Measurements from ENCODE around the gene ZNF423. TPM values are rescaled to one million over a fixed set of nuclear protein-coding genes. Genes with fewer than 3 reads are reported as not detected.

Gene ZNF423
- total RNA-seq, 1 donor from 2014 or later = 10.6 TPM

DNA sequence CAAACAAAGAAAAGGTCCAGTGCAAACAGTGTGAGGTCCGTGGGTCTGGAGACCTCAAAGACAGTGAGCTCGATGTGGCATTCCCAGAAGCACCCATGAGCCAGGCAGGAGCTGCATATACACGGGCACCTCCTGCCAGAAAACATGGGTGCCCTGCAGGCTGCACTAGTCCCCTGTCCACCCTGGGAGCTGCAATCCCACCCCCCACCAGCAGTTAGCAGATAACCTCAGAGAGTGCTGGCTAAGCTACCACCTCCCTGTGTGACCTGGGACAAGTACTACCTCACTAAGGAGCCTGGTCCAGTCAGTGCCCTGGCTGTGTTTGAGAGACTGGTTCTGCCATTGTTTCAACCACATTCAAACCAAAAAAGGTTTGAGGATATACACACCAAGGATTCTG, 135.7 kb downstream of the ZNF423 start:
- TF ChIP-seq EZH2 (IDR thresholded peaks at IDR 0.05; ENCODE audit: insufficient read depth, low read length) = no peak
- TF ChIP-seq, protein P1, sequence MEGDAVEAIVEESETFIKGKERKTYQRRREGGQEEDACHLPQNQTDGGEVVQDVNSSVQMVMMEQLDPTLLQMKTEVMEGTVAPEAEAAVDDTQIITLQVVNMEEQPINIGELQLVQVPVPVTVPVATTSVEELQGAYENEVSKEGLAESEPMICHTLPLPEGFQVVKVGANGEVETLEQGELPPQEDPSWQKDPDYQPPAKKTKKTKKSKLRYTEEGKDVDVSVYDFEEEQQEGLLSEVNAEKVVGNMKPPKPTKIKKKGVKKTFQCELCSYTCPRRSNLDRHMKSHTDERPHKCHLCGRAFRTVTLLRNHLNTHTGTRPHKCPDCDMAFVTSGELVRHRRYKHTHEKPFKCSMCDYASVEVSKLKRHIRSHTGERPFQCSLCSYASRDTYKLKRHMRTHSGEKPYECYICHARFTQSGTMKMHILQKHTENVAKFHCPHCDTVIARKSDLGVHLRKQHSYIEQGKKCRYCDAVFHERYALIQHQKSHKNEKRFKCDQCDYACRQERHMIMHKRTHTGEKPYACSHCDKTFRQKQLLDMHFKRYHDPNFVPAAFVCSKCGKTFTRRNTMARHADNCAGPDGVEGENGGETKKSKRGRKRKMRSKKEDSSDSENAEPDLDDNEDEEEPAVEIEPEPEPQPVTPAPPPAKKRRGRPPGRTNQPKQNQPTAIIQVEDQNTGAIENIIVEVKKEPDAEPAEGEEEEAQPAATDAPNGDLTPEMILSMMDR (IDR thresholded peaks at IDR 0.05; ENCODE audit: insufficient read depth, low read depth, low read length) = no peak

DNA sequence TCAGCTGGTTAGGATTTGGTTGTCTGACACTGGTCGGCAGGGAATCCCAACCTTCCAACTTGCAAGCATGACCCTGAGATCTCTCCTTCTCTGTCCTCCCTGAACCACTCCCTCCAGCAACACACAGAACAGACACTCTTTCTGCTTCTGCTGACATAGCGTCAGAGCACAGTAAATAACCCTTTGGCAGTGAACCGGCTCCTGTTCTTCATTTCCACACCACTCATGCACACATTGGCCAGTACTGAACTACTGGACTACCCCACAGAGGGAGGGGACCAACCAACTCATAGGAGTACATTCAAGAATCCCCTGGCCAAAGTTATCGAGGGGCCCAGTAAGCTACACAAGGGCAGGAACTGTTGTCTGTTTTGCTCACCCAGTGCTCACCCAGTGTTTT, 138.2 kb downstream of the ZNF423 start:
- Mint-ChIP-seq H3K4me3 (ENCODE audit: unreplicated experiment) (no peak overlapping the region), H3K27ac (ENCODE audit: unreplicated experiment) (no peak overlapping the region), H3K36me3 (ENCODE audit: low read depth, unreplicated experiment) (peaks cover 12% of the 10 kb centered on the region), H3K9me3 (ENCODE audit: unreplicated experiment) (peaks cover 4% of the 10 kb centered on the region), H3K4me1 (ENCODE audit: low read depth, unreplicated experiment) (no peaks in the 10 kb centered on the region), H3K27me3 (ENCODE audit: low read depth, unreplicated experiment) (no peaks in the 10 kb centered on the region)
- Histone ChIP-seq H3K4me3 (ENCODE audit: insufficient read depth, low read depth, low read length) (no peak overlapping the region), H3K27ac (ENCODE audit: low read depth, low read length) (no peak overlapping the region), H3K4me2 (ENCODE audit: low read length) (no peak overlapping the region), H2AFZ (ENCODE audit: low read depth, low read length) (no peak overlapping the region), H3K79me2 (ENCODE audit: insufficient read depth, low read length) (no peaks in the 10 kb centered on the region), H3K36me3 (ENCODE audit: insufficient read depth, low read length) (no peaks in the 10 kb centered on the region), H4K20me1 (ENCODE audit: insufficient read depth, low read length) (no peaks in the 10 kb centered on the region), H3K9me3 (ENCODE audit: insufficient read depth, low read depth, low read length) (no peaks in the 10 kb centered on the region), H3K9ac (ENCODE audit: low read length) (no peak overlapping the region), H3K27me3 (ENCODE audit: insufficient read depth, low read length) (no peaks in the 10 kb centered on the region), H3K4me1 (ENCODE audit: insufficient read depth, low read length) (no peaks in the 10 kb centered on the region)
- DNase-seq (ENCODE audit: low read depth) (no peak), FAIRE-seq (no peak)
- no peak for TF ChIP-seq EZH2 (IDR thresholded peaks at IDR 0.05; ENCODE audit: insufficient read depth, low read length)
- TF ChIP-seq, protein P1 (IDR thresholded peaks at IDR 0.05; ENCODE audit: insufficient read depth, low read depth, low read length) = no peak

More for the DNA sequence above, 135.7 kb downstream of the ZNF423 start:
- Histone ChIP-seq H3K79me2 (ENCODE audit: insufficient read depth, low read length) (no peaks in the 10 kb centered on the region), H3K4me1 (ENCODE audit: insufficient read depth, low read length) (no peaks in the 10 kb centered on the region), H3K36me3 (ENCODE audit: insufficient read depth, low read length) (no peaks in the 10 kb centered on the region), H3K4me2 (ENCODE audit: low read length) (no peak overlapping the region), H3K9ac (ENCODE audit: low read length) (no peak overlapping the region), H3K9me3 (ENCODE audit: insufficient read depth, low read depth, low read length) (no peaks in the 10 kb centered on the region), H3K4me3 (ENCODE audit: insufficient read depth, low read depth, low read length) (no peak overlapping the region), H4K20me1 (ENCODE audit: insufficient read depth, low read length) (no peaks in the 10 kb centered on the region), H2AFZ (ENCODE audit: low read depth, low read length) (no peak overlapping the region), H3K27ac (ENCODE audit: low read depth, low read length) (no peak overlapping the region), H3K27me3 (ENCODE audit: insufficient read depth, low read length) (no peaks in the 10 kb centered on the region)
- peaks cover 4% of the 10 kb centered on the region for H3K9me3 Mint-ChIP-seq (ENCODE audit: unreplicated experiment)
- no peaks in the 10 kb centered on the region for H3K27me3 Mint-ChIP-seq (ENCODE audit: low read depth, unreplicated experiment)
- no peaks in the 10 kb centered on the region for H3K4me1 Mint-ChIP-seq (ENCODE audit: low read depth, unreplicated experiment)
- H3K36me3 Mint-ChIP-seq (ENCODE audit: low read depth, unreplicated experiment) = peaks cover 12% of the 10 kb centered on the region
- FAIRE-seq (no peak), DNase-seq (ENCODE audit: low read depth) (no peak)
- H3K27ac Mint-ChIP-seq (ENCODE audit: unreplicated experiment) = no peak overlapping the region
- no peak overlapping the region for H3K4me3 Mint-ChIP-seq (ENCODE audit: unreplicated experiment)

DNA sequence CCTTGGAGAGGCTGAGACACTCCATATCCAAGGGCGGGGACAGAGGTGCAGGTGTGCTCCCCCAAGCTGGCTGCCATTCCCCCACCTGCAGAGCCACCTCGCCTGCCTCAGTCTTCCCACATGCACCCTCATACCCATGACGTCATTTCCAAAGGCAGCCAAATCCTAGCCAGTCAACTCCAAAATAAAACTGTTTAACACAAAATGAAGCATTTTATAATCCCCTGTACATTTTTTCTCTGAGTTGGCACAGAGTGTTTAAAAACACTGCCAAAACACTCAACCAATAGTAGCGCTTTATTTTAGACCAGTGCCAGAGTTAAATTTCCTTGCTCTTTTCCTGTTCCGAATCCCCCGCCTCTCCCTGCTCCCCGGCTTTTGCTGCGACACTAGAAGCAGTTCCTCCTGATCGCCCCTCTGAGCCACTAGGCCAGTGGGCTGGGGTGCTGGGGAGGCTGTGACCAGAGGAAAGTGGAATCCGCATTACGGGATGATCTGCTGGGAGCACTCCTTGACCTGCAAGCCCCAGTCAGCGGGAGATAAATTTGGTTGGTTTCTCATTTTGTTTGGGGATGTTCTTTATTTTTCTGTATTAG, 139.5 kb downstream of the ZNF423 start:
- TF ChIP-seq, protein P1 (IDR thresholded peaks at IDR 0.05; ENCODE audit: insufficient read depth, low read depth, low read length) = no peak
- no peak for TF ChIP-seq EZH2 (IDR thresholded peaks at IDR 0.05; ENCODE audit: insufficient read depth, low read length)
- Histone ChIP-seq H3K4me2 (ENCODE audit: low read length) (no peak overlapping the region), H3K4me3 (ENCODE audit: insufficient read depth, low read depth, low read length) (no peak overlapping the region), H4K20me1 (ENCODE audit: insufficient read depth, low read length) (no peaks in the 10 kb centered on the region), H3K9ac (ENCODE audit: low read length) (no peak overlapping the region), H2AFZ (ENCODE audit: low read depth, low read length) (no peak overlapping the region), H3K9me3 (ENCODE audit: insufficient read depth, low read depth, low read length) (no peaks in the 10 kb centered on the region), H3K79me2 (ENCODE audit: insufficient read depth, low read length) (no peaks in the 10 kb centered on the region), H3K4me1 (ENCODE audit: insufficient read depth, low read length) (no peaks in the 10 kb centered on the region), H3K36me3 (ENCODE audit: insufficient read depth, low read length) (no peaks in the 10 kb centered on the region), H3K27ac (ENCODE audit: low read depth, low read length) (no peak overlapping the region), H3K27me3 (ENCODE audit: insufficient read depth, low read length) (no peaks in the 10 kb centered on the region)
- Mint-ChIP-seq H3K36me3 (ENCODE audit: low read depth, unreplicated experiment) (peaks cover 12% of the 10 kb centered on the region), H3K9me3 (ENCODE audit: unreplicated experiment) (no peaks in the 10 kb centered on the region), H3K27me3 (ENCODE audit: low read depth, unreplicated experiment) (no peaks in the 10 kb centered on the region), H3K4me3 (ENCODE audit: unreplicated experiment) (no peak overlapping the region), H3K4me1 (ENCODE audit: low read depth, unreplicated experiment) (no peaks in the 10 kb centered on the region), H3K27ac (ENCODE audit: unreplicated experiment) (no peak overlapping the region)
- DNase-seq (ENCODE audit: low read depth) (no peak), FAIRE-seq (no peak)

Measured in astrocyte (in vitro differentiated cells and primary cell).